Mammary epithelial cell (primary cell): ENCODE measurements around the gene IMMP2L.

Experiments used
- CTCF ChIP-seq, 2 donors: IDR thresholded peaks in 1 of 2; conservative IDR thresholded peaks in 1 of 2; 2 replicates each; pipeline ENCODE4 v1.5.1; 2011 to 2012; ENCODE audit warnings: inconsistent platforms in 2 of 2, low read length in 2 of 2, mild to moderate bottlenecking in 2 of 2, control low read depth in 1 of 2, low read depth in 1 of 2; ENCODE audit not compliant: insufficient read depth in 1 of 2; ENCODE audit errors: extremely low read depth in 1 of 2
- EZH2 ChIP-seq: IDR thresholded peaks from 2 replicates; pipeline ENCODE4 v1.6.1; 2012; ENCODE audit warnings: low read length, inconsistent platforms, borderline replicate concordance

- TF ChIP-seq CTCF (conservative IDR thresholded peaks at IDR 0.05 in 1 of 2, IDR thresholded peaks at IDR 0.05 in 1 of 2; ENCODE audit: extremely low read depth in 1 of 2, insufficient read depth in 1 of 2, low read depth in 1 of 2, low read length in 2 of 2) (no peak), EZH2 (no peak)
Measured at GRCh38 chr7:111436608-111437007, 125.7 kb downstream of the IMMP2L start.
